GM12878 (cell line): ENCODE data around the gene USP15. TPM values are rescaled to one million over a fixed set of nuclear protein-coding genes. Genes with fewer than 3 reads are reported as not detected.

Experiments
- ATAC-seq: fragments of 200-7000 bp; cut with Tn5 transposase; 3 replicates; pipeline ENCODE4 v1.9.1; 2020; ENCODE audit warnings: mild to moderate bottlenecking, moderate library complexity
- BruUV-seq: library from RNA; stranded (reverse); fragments of 400-500 nt; replicated peaks from 2 replicates; lab custom pipeline; 2021; lab: Mats Ljungman, UMichigan
- CTCF ChIA-PET: fragments of 300-600 bp; sonication (Branson Sonifier 250); formaldehyde crosslinking; extraction: SDS; loops from one replicate; lab custom pipeline; 2021; ENCODE audit warnings: inconsistent platforms; lab: Yijun Ruan, JAX
- POLR2A ChIA-PET: fragments of 350-600 bp; formaldehyde crosslinking; extraction: SDS; loops from one replicate; lab custom pipeline; 2021; ENCODE audit warnings: inconsistent platforms; lab: Charles Lee
- RAD21 ChIA-PET: fragments of 300-600 bp; sonication (Branson Sonifier 250); formaldehyde crosslinking; loops from one replicate; lab custom pipeline; 2023; ENCODE audit warnings: antibody characterized with exemption; ENCODE audit not compliant: unreplicated experiment; lab: Charles Lee
- SMC1A ChIA-PET: fragments of 300-600 bp; sonication (Branson Sonifier 250); formaldehyde crosslinking; loops from one replicate; lab custom pipeline; 2023; ENCODE audit not compliant: unreplicated experiment, uncharacterized antibody; lab: Charles Lee
- DNase-seq: peaks from one replicate; pipeline ENCODE4 v3.0.0-alpha.2; 2011; ENCODE audit warnings: low read depth, low spot score
- FAIRE-seq: peaks from 3 replicates; lab custom pipeline; 2011; peaks lifted over from hg19 to GRCh38; lab: Jason Lieb, UNC
- H2AFZ ChIP-seq: 2 replicates; pipeline ENCODE4 v1.6.0; 2011; ENCODE audit warnings: low read depth, low read length, control low read depth; ENCODE audit not compliant: control insufficient read depth
- H3K27ac ChIP-seq: 2 replicates; pipeline ENCODE4 v1.5.1; 2011; ENCODE audit warnings: control low read depth; ENCODE audit not compliant: control insufficient read depth, insufficient read depth
- H3K27me3 ChIP-seq, 2 experiments: replicated peaks in 1 of 2; 2 replicates each; pipeline versions ENCODE4 v1.6.0 to v1.6.1; 2011; ENCODE audit warnings: low read length in 1 of 2; ENCODE audit not compliant: control insufficient read depth in 2 of 2, insufficient read depth in 2 of 2
- H3K36me3 ChIP-seq, 2 experiments: 2 replicates each; pipeline ENCODE4 v1.5.1; 2011; ENCODE audit warnings: low read length in 1 of 2; ENCODE audit not compliant: control insufficient read depth in 2 of 2, insufficient read depth in 2 of 2
- H3K4me1 ChIP-seq: 2 replicates; pipeline ENCODE4 v1.6.1; 2011; ENCODE audit warnings: mild to moderate bottlenecking, low read length, moderate library complexity, mixed read lengths; ENCODE audit not compliant: control insufficient read depth, insufficient read depth
- H3K4me2 ChIP-seq: 2 replicates; pipeline ENCODE4 v1.6.0; 2011; ENCODE audit warnings: control low read depth; ENCODE audit not compliant: control insufficient read depth, insufficient read depth
- H3K4me3 ChIP-seq: fragments of 200-600 bp; sonication (generic); 2 replicates; pipeline ENCODE4 v1.5.1; 2016
- H3K79me2 ChIP-seq: 2 replicates; pipeline ENCODE4 v1.6.0; 2011; ENCODE audit warnings: low read length; ENCODE audit not compliant: control insufficient read depth, insufficient read depth
- H3K9ac ChIP-seq: 2 replicates; pipeline ENCODE4 v1.8.0; 2011; ENCODE audit warnings: low read length, control low read depth, mixed read lengths; ENCODE audit not compliant: control insufficient read depth, insufficient read depth
- H3K9me3 ChIP-seq: replicated peaks from 3 replicates; pipeline ENCODE4 v1.5.1; 2011; ENCODE audit warnings: mild to moderate bottlenecking, low read length; ENCODE audit not compliant: control insufficient read depth, insufficient read depth
- H4K20me1 ChIP-seq: 2 replicates; pipeline ENCODE4 v1.6.0; 2011; ENCODE audit not compliant: control insufficient read depth, insufficient read depth
- CTCF ChIP-seq, 3 experiments: IDR thresholded peaks in 2 of 3; conservative IDR thresholded peaks in 1 of 3; 2 replicates each; pipeline ENCODE4 v1.5.1; 2011; ENCODE audit warnings: low read depth in 3 of 3, low read length in 3 of 3, mild to moderate bottlenecking in 3 of 3, control low read depth in 2 of 3, moderate library complexity in 2 of 3, inconsistent platforms in 1 of 3, mixed read lengths in 1 of 3; ENCODE audit not compliant: control insufficient read depth in 2 of 3, insufficient read depth in 1 of 3; ENCODE audit errors: extremely low read depth in 1 of 3
- EZH2 ChIP-seq: IDR thresholded peaks from 2 replicates; pipeline ENCODE4 v1.6.1; 2012; ENCODE audit warnings: low read depth, mild to moderate bottlenecking, control low read depth, inconsistent platforms, low read length, borderline replicate concordance; ENCODE audit not compliant: control insufficient read depth
- KAT2A ChIP-seq: conservative IDR thresholded peaks from 2 replicates; pipeline ENCODE4 v1.6.1; 2011; ENCODE audit warnings: low read depth, low read length; ENCODE audit not compliant: control insufficient read depth
- POLR2A ChIP-seq: IDR thresholded peaks from 2 replicates; pipeline ENCODE4 v1.6.1; 2011; ENCODE audit warnings: low read depth, mild to moderate bottlenecking, low read length
- POU2F2 ChIP-seq: IDR thresholded peaks from 3 replicates; pipeline ENCODE4 v1.6.1; 2011; ENCODE audit warnings: low read depth, mild to moderate bottlenecking, low read length, borderline replicate concordance
- ZNF217 ChIP-seq: fragments of 450-650 bp; IDR thresholded peaks from 2 replicates; pipeline ENCODE4 v1.6.1; 2017; ENCODE audit warnings: antibody characterized with exemption, mild to moderate bottlenecking
- WGBS: methylation state at CpG from one replicate; pipeline ENCODE4 v1.1.6; 2016; ENCODE audit warnings: low lambda C conversion rate; ENCODE audit not compliant: insufficient replicate concordance, insufficient coverage; ENCODE audit errors: missing lambda C conversion rate; 5-methylcytosine and 5-hydroxymethylcytosine counted together
- in situ Hi-C: fragments of 300-500 bp; cut with MboI; formaldehyde crosslinking; loops from 9 replicates; pipeline ENCODE4 v1.14.3; 2018; ENCODE audit warnings: mixed read lengths
- intact Hi-C: fragments of 100-400 bp; cut with micrococcal nuclease; formaldehyde crosslinking; loops from one replicate; pipeline ENCODE4 v1.14.2; 2022; ENCODE audit not compliant: unreplicated experiment
- polyA plus RNA-seq, 11 experiments: library from polyadenylated mRNA; depleted of rRNA in 4 of 11; unstranded in 6 of 11; stranded (reverse) in 5 of 11; fragments of >200 nt; fragmentation: Nextera tagmentation in 4 of 11; fragmentation: Illumina TruSeq in 1 of 11; extraction: Ambion mirVana in 4 of 11; extraction: Trizol in 1 of 11; gene quantifications; 1 replicate in 1 of 11; 2 replicates in 10 of 11; pipeline versions ENCODE4 v1.2.1 to v1.2.3, GENCODE V29; 2011 to 2016; ENCODE audit warnings: inconsistent platforms in 2 of 11, missing spikeins in 2 of 11, low read depth in 1 of 11
- total RNA-seq, 4 experiments: library from RNA; depleted of rRNA in 3 of 4; stranded (reverse); fragments of >200 nt in 3 of 4; fragmentation: Illumina TruSeq in 1 of 4; extraction: Trizol in 1 of 4; gene quantifications; 2 replicates each; pipeline versions ENCODE4 v1.2.1 to v1.2.3, GENCODE V29; 2013 to 2021
- TF ChIP-seq, protein P1 (sequence below): IDR thresholded peaks from 2 replicates; pipeline ENCODE4 v1.6.1; 2012; ENCODE audit warnings: low read depth, low read length, improper control_type of control experiment
- TF ChIP-seq, protein P2 (sequence below): fragments of 450-650 bp; IDR thresholded peaks from 2 replicates; pipeline ENCODE4 v1.6.1; 2016; ENCODE audit warnings: mild to moderate bottlenecking
- TF ChIP-seq, protein P3 (sequence below): IDR thresholded peaks from 2 replicates; pipeline ENCODE4 v1.6.1; 2011; ENCODE audit warnings: low read depth, mild to moderate bottlenecking, low read length, moderate library complexity, borderline replicate concordance; ENCODE audit errors: extremely low read depth

The USP15 gene
- total and polyA plus RNA-seq, 10 of the 15 experiments (the other 5 are each of a cell fraction or from before 2014, with no cell fraction given), result 57.6 to 101 (median 90.2) TPM

DNA sequence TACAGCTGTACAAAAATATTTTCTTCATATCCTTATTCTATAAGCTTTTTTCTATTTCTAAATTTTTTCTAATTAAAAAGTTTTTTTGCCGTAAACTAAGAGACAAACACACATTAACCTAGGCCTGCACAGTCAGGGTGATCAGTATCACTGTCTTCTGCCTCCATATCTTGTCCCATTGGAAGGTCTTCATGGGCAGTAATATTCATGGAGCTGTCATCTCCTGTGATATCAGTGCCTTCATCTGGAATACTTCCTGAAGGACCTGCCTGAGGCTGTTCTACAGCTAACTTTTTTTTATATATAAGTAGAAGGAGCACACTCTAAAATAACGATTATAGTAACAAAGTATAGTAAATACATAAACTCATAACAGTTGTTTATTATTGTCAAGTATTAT lies 17.8 kb downstream of the USP15 start (continued):
- TF ChIP-seq, protein P1, sequence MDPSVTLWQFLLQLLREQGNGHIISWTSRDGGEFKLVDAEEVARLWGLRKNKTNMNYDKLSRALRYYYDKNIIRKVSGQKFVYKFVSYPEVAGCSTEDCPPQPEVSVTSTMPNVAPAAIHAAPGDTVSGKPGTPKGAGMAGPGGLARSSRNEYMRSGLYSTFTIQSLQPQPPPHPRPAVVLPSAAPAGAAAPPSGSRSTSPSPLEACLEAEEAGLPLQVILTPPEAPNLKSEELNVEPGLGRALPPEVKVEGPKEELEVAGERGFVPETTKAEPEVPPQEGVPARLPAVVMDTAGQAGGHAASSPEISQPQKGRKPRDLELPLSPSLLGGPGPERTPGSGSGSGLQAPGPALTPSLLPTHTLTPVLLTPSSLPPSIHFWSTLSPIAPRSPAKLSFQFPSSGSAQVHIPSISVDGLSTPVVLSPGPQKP, result no peak
- no peak for TF ChIP-seq CTCF (IDR thresholded peaks at IDR 0.05 in 2 of 3, conservative IDR thresholded peaks at IDR 0.05 in 1 of 3; ENCODE audit: control insufficient read depth in 2 of 3, extremely low read depth in 1 of 3, insufficient read depth in 1 of 3, low read depth in 3 of 3, low read length in 3 of 3)

GRCh38 chr12:62279058-62279457 lies 18.9 kb downstream of the USP15 start:
- Histone ChIP-seq H3K4me2 (no peak overlapping the region), H3K27me3 (no peaks in the 10 kb centered on the region), H2AFZ (no peak overlapping the region), H3K9ac (no peak overlapping the region), H4K20me1 (no peaks in the 10 kb centered on the region), H3K27ac (no peak overlapping the region), H3K36me3 (peaks cover 0 to 5% of the 10 kb centered on the region in 2 experiments; a peak in 1 of 4 replicates), H3K4me1 (no peaks in the 10 kb centered on the region), H3K4me3 (no peak overlapping the region), H3K9me3 (peaks cover 4% of the 10 kb centered on the region), H3K79me2 (peaks cover 98% of the 10 kb centered on the region)
- CTCF ChIA-PET, result no interaction called here
- RAD21 ChIA-PET, result no interaction called here
- in situ Hi-C loops, result no loop called here
- DNase-seq (no peak), ATAC-seq (no peak), FAIRE-seq (no peak)
- intact Hi-C loops, result no loop called here
- WGBS, result 89% methylated on average over 1 of the region's 1 CpG
- POLR2A ChIA-PET, result no interaction called here
- SMC1A ChIA-PET, result no interaction called here
- TF ChIP-seq, protein P2, sequence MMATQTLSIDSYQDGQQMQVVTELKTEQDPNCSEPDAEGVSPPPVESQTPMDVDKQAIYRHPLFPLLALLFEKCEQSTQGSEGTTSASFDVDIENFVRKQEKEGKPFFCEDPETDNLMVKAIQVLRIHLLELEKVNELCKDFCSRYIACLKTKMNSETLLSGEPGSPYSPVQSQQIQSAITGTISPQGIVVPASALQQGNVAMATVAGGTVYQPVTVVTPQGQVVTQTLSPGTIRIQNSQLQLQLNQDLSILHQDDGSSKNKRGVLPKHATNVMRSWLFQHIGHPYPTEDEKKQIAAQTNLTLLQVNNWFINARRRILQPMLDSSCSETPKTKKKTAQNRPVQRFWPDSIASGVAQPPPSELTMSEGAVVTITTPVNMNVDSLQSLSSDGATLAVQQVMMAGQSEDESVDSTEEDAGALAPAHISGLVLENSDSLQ, result no peak
- TF ChIP-seq POLR2A, result no peak
- no peak for TF ChIP-seq ZNF217
- TF ChIP-seq POU2F2, result no peak
- TF ChIP-seq KAT2A, result no peak
- no peak for TF ChIP-seq EZH2
- TF ChIP-seq, protein P3, sequence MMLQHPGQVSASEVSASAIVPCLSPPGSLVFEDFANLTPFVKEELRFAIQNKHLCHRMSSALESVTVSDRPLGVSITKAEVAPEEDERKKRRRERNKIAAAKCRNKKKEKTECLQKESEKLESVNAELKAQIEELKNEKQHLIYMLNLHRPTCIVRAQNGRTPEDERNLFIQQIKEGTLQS, result no peak
- BruUV-seq, result no TSS peak
